ENCODE results near the gene PTPRN2. TPM values are rescaled to one million over a fixed set of nuclear protein-coding genes. Genes with fewer than 3 reads are reported as not detected.

PTPRN2 gene
- total RNA-seq, 2 experiments from 2014 or later, result 0.70 TPM; not detected in 1

DNA sequence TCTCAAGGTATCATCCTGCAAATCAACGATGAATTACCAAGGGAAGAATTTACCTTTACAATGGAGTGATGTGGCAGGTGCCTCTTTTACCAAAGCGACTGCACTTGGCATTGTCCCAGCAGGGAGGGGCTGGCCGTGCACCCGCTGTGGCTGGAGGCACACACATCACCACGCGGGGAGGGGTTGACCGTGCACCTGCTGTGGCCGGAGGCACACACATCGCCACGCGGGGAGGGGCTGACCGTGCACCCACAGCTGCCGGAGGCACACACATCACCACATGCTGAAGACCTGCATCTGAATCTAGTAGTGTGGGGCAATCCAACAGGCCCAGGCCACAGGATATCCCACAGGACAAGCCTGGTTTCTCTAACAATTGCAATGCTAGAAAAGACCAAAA, 757.3 kb downstream of the PTPRN2 start:
- Histone ChIP-seq H2AFZ (ENCODE audit: low read length) (no peak overlapping the region), H3K9me3 (ENCODE audit: low read length) (no peaks in the 10 kb centered on the region), H3K9me2 (ENCODE audit: insufficient read depth, low read length) (no peaks in the 10 kb centered on the region), H3K4me1 (ENCODE audit: insufficient read depth, low read length, poor library complexity, severe bottlenecking) (no peaks in the 10 kb centered on the region), H3K36me3 (ENCODE audit: insufficient read depth, low read length) (no peaks in the 10 kb centered on the region), H3K4me2 (ENCODE audit: low read length) (no peak overlapping the region), H3K79me2 (ENCODE audit: insufficient read depth, low read depth, low read length) (no peaks in the 10 kb centered on the region), H4K20me1 (ENCODE audit: insufficient read depth, low read length) (no peaks in the 10 kb centered on the region), H3K27ac (ENCODE audit: low read depth, low read length, poor library complexity, severe bottlenecking) (no peak overlapping the region), H3K4me3 (ENCODE audit: low read depth, low read length, poor library complexity, severe bottlenecking) (no peak overlapping the region)
- intact Hi-C loops (cut with micrococcal nuclease; ENCODE audit: unreplicated experiment), result no loop called here
- no peak for DNase-seq (ENCODE audit: low spot score)
- POLR2A ChIA-PET, result no interaction called here
- no peak for TF ChIP-seq EZH2phosphoT487 (IDR thresholded peaks at IDR 0.05; ENCODE audit: borderline replicate concordance, low read depth, low read length)
- TF ChIP-seq, protein P1, sequence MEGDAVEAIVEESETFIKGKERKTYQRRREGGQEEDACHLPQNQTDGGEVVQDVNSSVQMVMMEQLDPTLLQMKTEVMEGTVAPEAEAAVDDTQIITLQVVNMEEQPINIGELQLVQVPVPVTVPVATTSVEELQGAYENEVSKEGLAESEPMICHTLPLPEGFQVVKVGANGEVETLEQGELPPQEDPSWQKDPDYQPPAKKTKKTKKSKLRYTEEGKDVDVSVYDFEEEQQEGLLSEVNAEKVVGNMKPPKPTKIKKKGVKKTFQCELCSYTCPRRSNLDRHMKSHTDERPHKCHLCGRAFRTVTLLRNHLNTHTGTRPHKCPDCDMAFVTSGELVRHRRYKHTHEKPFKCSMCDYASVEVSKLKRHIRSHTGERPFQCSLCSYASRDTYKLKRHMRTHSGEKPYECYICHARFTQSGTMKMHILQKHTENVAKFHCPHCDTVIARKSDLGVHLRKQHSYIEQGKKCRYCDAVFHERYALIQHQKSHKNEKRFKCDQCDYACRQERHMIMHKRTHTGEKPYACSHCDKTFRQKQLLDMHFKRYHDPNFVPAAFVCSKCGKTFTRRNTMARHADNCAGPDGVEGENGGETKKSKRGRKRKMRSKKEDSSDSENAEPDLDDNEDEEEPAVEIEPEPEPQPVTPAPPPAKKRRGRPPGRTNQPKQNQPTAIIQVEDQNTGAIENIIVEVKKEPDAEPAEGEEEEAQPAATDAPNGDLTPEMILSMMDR (conservative IDR thresholded peaks at IDR 0.05; ENCODE audit: low read length), result no peak
- CTCF ChIA-PET (ENCODE audit: unreplicated experiment), result no interaction called here
- no TSS peak for BruUV-seq (replicated peaks)

DNA sequence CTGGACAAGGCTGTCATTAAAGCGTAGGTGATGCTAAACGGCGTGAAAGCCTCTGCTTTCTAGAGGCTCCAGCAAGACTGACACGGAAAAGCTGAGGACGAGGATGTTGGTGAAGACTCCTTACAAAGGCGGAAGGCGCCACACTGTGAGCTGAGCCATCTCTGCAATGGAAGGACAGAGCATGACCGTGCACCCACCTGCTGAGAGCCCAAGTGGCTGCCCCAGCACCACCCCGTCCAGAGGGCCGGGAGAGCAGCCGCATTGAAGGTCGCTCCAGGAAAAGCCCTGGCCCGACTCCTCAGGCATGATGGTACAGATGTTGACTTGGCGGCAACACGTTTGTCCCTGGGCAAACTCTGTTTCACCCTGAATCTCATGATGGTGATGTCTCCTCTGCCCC, 758.1 kb downstream of the PTPRN2 start:
- intact Hi-C loops (cut with micrococcal nuclease; ENCODE audit: unreplicated experiment), result no loop called here
- no peaks in the 10 kb centered on the region for H3K9me2 ChIP-seq (ENCODE audit: insufficient read depth, low read length)
- H3K4me1 ChIP-seq (ENCODE audit: insufficient read depth, low read length, poor library complexity, severe bottlenecking), result no peaks in the 10 kb centered on the region
- H3K27ac ChIP-seq (ENCODE audit: low read depth, low read length, poor library complexity, severe bottlenecking), result no peak overlapping the region
- TF ChIP-seq, protein P1 (conservative IDR thresholded peaks at IDR 0.05; ENCODE audit: low read length), result no peak
- TF ChIP-seq EZH2phosphoT487 (IDR thresholded peaks at IDR 0.05; ENCODE audit: borderline replicate concordance, low read depth, low read length), result no peak
- H3K4me2 ChIP-seq (ENCODE audit: low read length), result no peak overlapping the region
- no peak overlapping the region for H2AFZ ChIP-seq (ENCODE audit: low read length)
- H3K4me3 ChIP-seq (ENCODE audit: low read depth, low read length, poor library complexity, severe bottlenecking), result no peak overlapping the region
- H3K9me3 ChIP-seq (ENCODE audit: low read length), result no peaks in the 10 kb centered on the region
- ChIA-PET POLR2A (no interaction called here), CTCF (ENCODE audit: unreplicated experiment) (no interaction called here)
- H4K20me1 ChIP-seq (ENCODE audit: insufficient read depth, low read length), result no peaks in the 10 kb centered on the region
- H3K79me2 ChIP-seq (ENCODE audit: insufficient read depth, low read depth, low read length), result no peaks in the 10 kb centered on the region
- no peak for DNase-seq (ENCODE audit: low spot score)
- BruUV-seq (replicated peaks), result no TSS peak
- H3K36me3 ChIP-seq (ENCODE audit: insufficient read depth, low read length), result no peaks in the 10 kb centered on the region

DNA sequence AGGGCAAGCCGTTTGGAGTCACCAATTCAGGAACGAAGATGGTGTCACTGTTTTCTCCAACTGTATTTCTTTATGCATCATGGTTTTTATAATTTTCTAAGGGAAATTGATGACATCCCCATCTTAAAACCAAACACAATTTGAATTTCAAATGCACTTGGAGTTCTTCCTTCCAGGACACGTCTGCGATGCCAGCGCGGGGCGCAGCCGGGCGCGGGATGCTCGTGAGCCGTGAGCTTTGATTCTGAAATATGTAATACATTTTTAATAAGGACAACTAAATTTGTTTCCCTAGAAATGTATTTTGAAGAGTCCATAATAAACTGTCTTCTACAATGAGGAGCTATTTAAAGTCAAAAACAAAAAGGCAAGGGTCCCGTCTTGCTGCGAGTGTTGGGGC, 758.7 kb downstream of the PTPRN2 start:
- intact Hi-C loops (cut with micrococcal nuclease; ENCODE audit: unreplicated experiment), result no loop called here
- TF ChIP-seq EZH2phosphoT487 (IDR thresholded peaks at IDR 0.05; ENCODE audit: borderline replicate concordance, low read depth, low read length), result no peak
- TF ChIP-seq, protein P1 (conservative IDR thresholded peaks at IDR 0.05; ENCODE audit: low read length), result no peak

More for the DNA sequence above, 758.7 kb downstream of the PTPRN2 start:
- H3K4me3 ChIP-seq (ENCODE audit: low read depth, low read length, poor library complexity, severe bottlenecking), result no peak overlapping the region
- no peaks in the 10 kb centered on the region for H3K9me3 ChIP-seq (ENCODE audit: low read length)
- no peak overlapping the region for H3K4me2 ChIP-seq (ENCODE audit: low read length)
- no peak overlapping the region for H2AFZ ChIP-seq (ENCODE audit: low read length)
- no peaks in the 10 kb centered on the region for H3K4me1 ChIP-seq (ENCODE audit: insufficient read depth, low read length, poor library complexity, severe bottlenecking)
- H4K20me1 ChIP-seq (ENCODE audit: insufficient read depth, low read length), result no peaks in the 10 kb centered on the region
- CTCF ChIA-PET (ENCODE audit: unreplicated experiment), result no interaction called here
- DNase-seq (ENCODE audit: low spot score), result no peak
- POLR2A ChIA-PET, result no interaction called here
- H3K27ac ChIP-seq (ENCODE audit: low read depth, low read length, poor library complexity, severe bottlenecking), result no peak overlapping the region
- no TSS peak for BruUV-seq (replicated peaks)
- H3K9me2 ChIP-seq (ENCODE audit: insufficient read depth, low read length), result no peaks in the 10 kb centered on the region
- no peaks in the 10 kb centered on the region for H3K36me3 ChIP-seq (ENCODE audit: insufficient read depth, low read length)
- no peaks in the 10 kb centered on the region for H3K79me2 ChIP-seq (ENCODE audit: insufficient read depth, low read depth, low read length)

Measured in OCI-LY7 (cell line).